IPS-20b (cell line): Measurements from ENCODE around the gene SLC9A8.

ENCODE experiments used
- H3K27ac ChIP-seq: one replicate; pipeline ENCODE4 v1.5.1; 2013; ENCODE audit warnings: low read length
- H3K27me3 ChIP-seq: 2 replicates; pipeline ENCODE4 v1.6.1; 2013; ENCODE audit warnings: mild to moderate bottlenecking, low read length, inconsistent platforms; ENCODE audit not compliant: insufficient read depth
- H3K36me3 ChIP-seq: 2 replicates; pipeline ENCODE4 v1.6.1; 2013; ENCODE audit warnings: low read depth, mild to moderate bottlenecking, inconsistent platforms, low read length, moderate library complexity; ENCODE audit not compliant: insufficient read depth
- H3K4me1 ChIP-seq: 2 replicates; pipeline ENCODE4 v1.6.1; 2013; ENCODE audit warnings: mild to moderate bottlenecking, control low read depth, inconsistent platforms, low read length, moderate library complexity; ENCODE audit not compliant: insufficient read depth
- H3K4me3 ChIP-seq: 2 replicates; pipeline ENCODE4 v1.5.1; 2013; ENCODE audit warnings: mild to moderate bottlenecking, low read length, inconsistent platforms
- H3K9ac ChIP-seq: 2 replicates; pipeline ENCODE4 v1.6.1; 2013; ENCODE audit warnings: low read depth, mild to moderate bottlenecking, inconsistent platforms, low read length, moderate library complexity
- H3K9me3 ChIP-seq: 2 replicates; pipeline ENCODE4 v1.6.1; 2013; ENCODE audit warnings: mild to moderate bottlenecking, low read depth, low read length, inconsistent platforms; ENCODE audit not compliant: insufficient read depth

SLC9A8 gene

DNA sequence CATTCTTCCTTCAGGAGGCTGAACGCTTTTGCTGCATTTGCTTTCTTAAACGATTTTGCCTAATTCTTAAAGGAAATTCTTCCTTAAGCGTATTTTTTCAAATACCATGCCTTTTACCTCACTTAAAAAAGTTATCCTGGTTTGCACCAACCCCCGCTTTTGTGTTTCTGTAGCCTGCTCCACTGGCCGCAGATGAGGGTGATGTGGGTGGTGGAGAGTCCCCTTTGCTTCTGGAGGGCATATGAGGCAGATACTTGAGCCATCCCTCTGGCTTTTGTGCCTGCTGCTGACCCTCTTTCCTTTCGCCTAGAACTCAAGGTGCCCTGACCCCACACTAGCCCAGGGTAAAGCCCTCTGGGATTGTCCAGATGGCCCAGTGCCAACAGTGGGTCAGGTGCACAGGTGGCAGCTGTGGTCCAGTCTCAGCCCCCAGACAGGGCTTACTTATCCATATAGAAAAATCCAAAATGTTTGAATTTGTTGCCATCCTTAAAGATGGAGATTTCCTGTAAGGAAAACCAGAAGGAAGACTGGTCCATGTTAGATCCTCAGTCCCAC is 58.8 kb downstream of the SLC9A8 start:
- no peaks in the 10 kb centered on the region for H3K9me3 ChIP-seq
- H3K27me3 ChIP-seq, result no peaks in the 10 kb centered on the region
- no peaks in the 10 kb centered on the region for H3K36me3 ChIP-seq
- H3K27ac ChIP-seq, result no peak overlapping the region
- H3K4me3 ChIP-seq, result no peak overlapping the region
- peaks cover 6% of the 10 kb centered on the region; the same call in 1 of the 2 replicates for H3K4me1 ChIP-seq
- H3K9ac ChIP-seq, result no peak overlapping the region

DNA sequence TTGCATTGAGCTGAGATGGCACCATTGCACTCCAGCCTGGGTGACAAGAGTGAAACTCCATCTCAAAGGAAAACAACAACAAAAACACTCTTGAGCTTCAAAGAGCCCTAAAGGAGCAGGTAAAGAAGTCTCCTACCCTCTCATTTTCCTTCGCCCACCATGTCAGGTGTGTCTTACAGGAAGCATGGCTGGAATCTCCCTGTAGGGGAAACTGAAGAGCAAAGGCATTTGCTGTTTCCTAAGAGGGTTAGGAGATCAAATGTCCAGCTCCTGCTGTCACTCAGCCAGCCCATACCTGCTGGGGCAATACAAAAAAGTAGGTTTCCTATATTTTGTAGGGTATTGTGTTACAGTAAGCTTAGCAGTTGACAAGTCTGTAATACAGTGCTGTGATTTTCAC is 59.4 kb downstream of the SLC9A8 start:
- Histone ChIP-seq H3K27ac (no peak overlapping the region), H3K9ac (no peak overlapping the region), H3K36me3 (no peaks in the 10 kb centered on the region), H3K9me3 (no peaks in the 10 kb centered on the region), H3K4me3 (no peak overlapping the region), H3K4me1 (peaks cover 6% of the 10 kb centered on the region; the same call in 1 of the 2 replicates), H3K27me3 (no peaks in the 10 kb centered on the region)

- H3K27me3 ChIP-seq, result no peaks in the 10 kb centered on the region
- H3K9ac ChIP-seq, result no peak overlapping the region
- no peak overlapping the region for H3K27ac ChIP-seq
- H3K36me3 ChIP-seq, result peaks cover 4% of the 10 kb centered on the region; the same call in 1 of the 2 replicates
- H3K4me1 ChIP-seq, result no peaks in the 10 kb centered on the region
- H3K9me3 ChIP-seq, result no peaks in the 10 kb centered on the region
- H3K4me3 ChIP-seq, result no peak overlapping the region
Observed at GRCh38 chr20:49874696-49875095, 62.1 kb downstream of the SLC9A8 start.

- Histone ChIP-seq H3K4me1 (no peaks in the 10 kb centered on the region), H3K4me3 (no peak overlapping the region), H3K9ac (no peak overlapping the region), H3K27ac (no peak overlapping the region), H3K9me3 (no peaks in the 10 kb centered on the region), H3K36me3 (peaks cover 17% of the 10 kb centered on the region), H3K27me3 (no peaks in the 10 kb centered on the region)
Observed at GRCh38 chr20:49877386-49877921, 64.8 kb downstream of the SLC9A8 start.

DNA sequence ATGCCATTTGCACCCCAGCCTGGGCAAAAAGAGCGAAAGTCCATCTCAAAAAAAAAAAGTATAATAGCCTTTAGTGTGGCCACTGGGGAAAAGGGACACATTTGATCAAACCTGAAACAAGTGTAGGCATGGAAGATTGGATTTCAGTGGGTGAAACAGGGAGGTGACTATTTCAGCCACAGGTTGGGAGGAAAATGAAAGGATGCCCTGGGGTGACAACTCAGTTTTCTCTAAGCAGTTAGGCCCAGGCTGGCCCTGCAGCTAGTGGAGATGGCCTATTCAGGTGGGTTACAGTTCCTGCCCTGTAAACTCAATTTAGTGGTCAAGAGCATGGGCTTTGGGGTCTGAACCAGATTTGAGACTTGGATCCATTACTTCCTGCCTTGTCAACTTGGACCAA is 66.3 kb downstream of the SLC9A8 start:
- no peak overlapping the region for H3K9ac ChIP-seq
- peaks cover 25% of the 10 kb centered on the region for H3K36me3 ChIP-seq
- no peaks in the 10 kb centered on the region for H3K4me1 ChIP-seq
- no peaks in the 10 kb centered on the region for H3K27me3 ChIP-seq
- no peaks in the 10 kb centered on the region for H3K9me3 ChIP-seq
- H3K4me3 ChIP-seq, result no peak overlapping the region
- no peak overlapping the region for H3K27ac ChIP-seq

- no peak overlapping the region for H3K4me3 ChIP-seq
- no peaks in the 10 kb centered on the region for H3K4me1 ChIP-seq
- peaks cover 31% of the 10 kb centered on the region for H3K36me3 ChIP-seq
- no peaks in the 10 kb centered on the region for H3K9me3 ChIP-seq
- H3K9ac ChIP-seq, result no peak overlapping the region
- H3K27ac ChIP-seq, result no peak overlapping the region
- H3K27me3 ChIP-seq, result no peaks in the 10 kb centered on the region
Observed at GRCh38 chr20:49880177-49880576, 67.5 kb downstream of the SLC9A8 start.

DNA sequence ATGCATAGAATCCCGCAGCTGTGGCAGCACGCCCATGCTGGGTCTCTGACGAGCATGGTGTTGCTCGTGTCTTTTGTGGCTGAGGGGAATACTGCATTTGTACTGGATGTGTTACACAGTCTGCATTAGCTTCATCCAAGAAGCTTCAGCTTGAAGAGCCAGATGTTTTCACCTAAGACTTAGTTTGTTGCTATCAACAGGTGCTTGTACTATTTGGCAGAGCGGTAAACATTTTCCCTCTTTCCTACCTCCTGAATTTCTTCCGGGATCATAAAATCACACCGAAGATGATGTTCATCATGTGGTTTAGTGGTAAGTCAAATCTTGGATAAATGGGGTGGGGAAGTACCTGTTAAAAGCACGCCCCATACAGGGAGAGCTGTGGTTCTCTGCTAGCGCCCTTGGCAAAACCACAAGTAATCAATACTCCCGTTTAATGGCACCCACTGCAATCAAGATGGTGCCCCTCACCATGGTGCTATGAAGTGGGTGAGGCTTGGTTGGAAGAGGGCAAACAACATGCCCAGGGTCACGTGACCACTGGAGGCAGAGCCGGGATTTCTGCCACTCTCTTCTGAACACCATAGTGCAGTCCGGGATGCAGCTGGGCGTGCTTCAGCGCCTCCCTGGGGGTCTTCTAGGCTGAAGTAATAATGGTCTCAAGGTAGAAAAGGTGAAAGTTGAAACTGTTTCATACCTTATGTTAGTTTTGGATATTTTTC is 68.3 kb downstream of the SLC9A8 start:
- Histone ChIP-seq H3K4me3 (no peak overlapping the region), H3K36me3 (peaks cover 35% of the 10 kb centered on the region), H3K4me1 (no peaks in the 10 kb centered on the region), H3K27me3 (no peaks in the 10 kb centered on the region), H3K27ac (no peak overlapping the region), H3K9me3 (no peaks in the 10 kb centered on the region), H3K9ac (no peak overlapping the region)

DNA sequence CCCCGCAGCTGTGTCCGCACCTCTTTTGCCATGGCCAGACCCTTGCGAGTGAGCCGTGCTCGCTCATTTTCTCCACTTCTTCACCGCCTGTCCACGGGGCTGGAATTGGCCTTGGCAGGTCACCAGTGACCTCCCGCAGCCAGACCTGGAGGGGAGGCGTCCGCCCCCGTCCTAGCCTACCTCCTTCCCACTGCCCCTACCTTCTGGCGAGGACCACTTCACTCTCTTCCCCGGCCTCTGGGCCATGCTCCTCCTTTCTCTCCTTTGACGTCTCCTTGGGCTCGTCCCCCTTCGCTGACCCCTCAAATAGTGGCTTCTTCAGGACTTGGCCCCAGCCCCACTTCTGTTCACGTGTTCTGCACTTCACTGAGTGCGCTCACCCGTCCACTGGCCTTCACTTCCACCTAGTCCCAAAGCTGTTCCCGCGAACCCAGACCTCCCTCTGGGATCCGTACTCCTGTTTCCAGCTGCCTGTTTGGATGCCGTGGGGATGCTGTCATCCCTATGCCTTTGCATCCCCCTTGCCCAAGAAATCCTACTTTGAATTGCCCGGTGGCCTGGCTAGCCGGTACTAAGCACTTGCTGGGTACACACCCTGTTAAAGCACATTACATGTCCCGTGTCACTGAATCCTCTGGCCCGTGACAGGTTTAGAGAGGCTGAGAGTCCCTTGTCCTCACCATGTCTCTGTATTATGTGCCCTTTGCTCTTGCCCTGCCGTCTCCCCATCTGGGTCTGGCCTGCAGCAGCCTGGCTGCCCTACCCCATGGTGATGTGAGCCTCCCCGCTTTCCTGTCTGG is 69.7 kb downstream of the SLC9A8 start:
- H3K36me3 ChIP-seq, result peaks cover 35% of the 10 kb centered on the region

DNA sequence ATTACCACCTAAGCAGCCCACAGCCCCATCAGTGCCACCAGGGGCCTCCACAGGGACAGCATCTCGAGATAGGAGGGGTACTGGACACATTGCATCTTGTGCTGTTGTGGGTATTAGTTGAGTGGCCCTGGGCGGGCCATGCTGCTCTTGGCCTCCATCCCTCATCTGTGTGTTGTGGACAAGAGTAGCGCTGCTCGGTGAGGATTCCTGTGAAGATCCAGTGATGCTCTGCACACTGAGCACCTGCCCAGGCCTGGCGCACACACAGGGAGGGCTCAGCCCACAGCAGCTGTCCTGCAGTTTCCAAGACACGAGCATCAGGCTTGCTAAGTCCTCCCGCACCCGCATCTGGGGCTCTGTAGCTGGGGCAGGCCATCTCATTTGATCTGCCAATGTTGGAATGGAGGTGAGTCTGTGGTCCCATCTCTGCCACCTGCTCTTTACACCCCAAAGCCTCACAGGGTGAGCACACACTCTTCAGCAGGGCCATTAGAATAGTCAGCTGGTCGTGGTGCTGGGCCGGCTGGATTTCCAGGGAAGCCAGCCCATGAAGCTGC is 70.7 kb downstream of the SLC9A8 start:
- Histone ChIP-seq H3K27ac (no peak overlapping the region), H3K27me3 (no peaks in the 10 kb centered on the region), H3K4me3 (no peak overlapping the region), H3K4me1 (no peaks in the 10 kb centered on the region), H3K9me3 (no peaks in the 10 kb centered on the region), H3K36me3 (peaks cover 31% of the 10 kb centered on the region), H3K9ac (no peak overlapping the region)

More for the DNA sequence above, 69.7 kb downstream of the SLC9A8 start:
- no peaks in the 10 kb centered on the region for H3K27me3 ChIP-seq
- H3K4me3 ChIP-seq, result no peak overlapping the region
- H3K9ac ChIP-seq, result no peak overlapping the region
- H3K27ac ChIP-seq, result no peak overlapping the region
- H3K9me3 ChIP-seq, result no peaks in the 10 kb centered on the region
- H3K4me1 ChIP-seq, result no peaks in the 10 kb centered on the region

- 0 out of 2 replicates have a peak, but pooled peaks cover 4% of the 10 kb centered on the region for H3K4me1 ChIP-seq
- H3K9ac ChIP-seq, result no peak overlapping the region
- no peak overlapping the region for H3K27ac ChIP-seq
- no peaks in the 10 kb centered on the region for H3K27me3 ChIP-seq
- no peaks in the 10 kb centered on the region for H3K9me3 ChIP-seq
- H3K4me3 ChIP-seq, result no peak overlapping the region
- peaks cover 25% of the 10 kb centered on the region; the same call in 1 of the 2 replicates for H3K36me3 ChIP-seq
Observed at GRCh38 chr20:49885558-49886332, 73.1 kb downstream of the SLC9A8 start.
